GM21367 (cell line): ENCODE data around the gene DEAF1.
"Not testable (repeated sequence)": the region's sequence is repeated elsewhere in the genome, so short reads cannot be mapped to it uniquely, and the experiment has no call there.

ENCODE experiments used
- ATAC-seq: cut with Tn5 transposase; IDR thresholded peaks from one replicate; pipeline ENCODE4 v1.9.1; 2021; ENCODE audit not compliant: unreplicated experiment

The DEAF1 gene, protein sequence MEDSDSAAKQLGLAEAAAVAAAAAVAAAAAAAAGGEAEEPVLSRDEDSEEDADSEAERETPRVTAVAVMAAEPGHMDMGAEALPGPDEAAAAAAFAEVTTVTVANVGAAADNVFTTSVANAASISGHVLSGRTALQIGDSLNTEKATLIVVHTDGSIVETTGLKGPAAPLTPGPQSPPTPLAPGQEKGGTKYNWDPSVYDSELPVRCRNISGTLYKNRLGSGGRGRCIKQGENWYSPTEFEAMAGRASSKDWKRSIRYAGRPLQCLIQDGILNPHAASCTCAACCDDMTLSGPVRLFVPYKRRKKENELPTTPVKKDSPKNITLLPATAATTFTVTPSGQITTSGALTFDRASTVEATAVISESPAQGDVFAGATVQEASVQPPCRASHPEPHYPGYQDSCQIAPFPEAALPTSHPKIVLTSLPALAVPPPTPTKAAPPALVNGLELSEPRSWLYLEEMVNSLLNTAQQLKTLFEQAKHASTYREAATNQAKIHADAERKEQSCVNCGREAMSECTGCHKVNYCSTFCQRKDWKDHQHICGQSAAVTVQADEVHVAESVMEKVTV

DNA sequence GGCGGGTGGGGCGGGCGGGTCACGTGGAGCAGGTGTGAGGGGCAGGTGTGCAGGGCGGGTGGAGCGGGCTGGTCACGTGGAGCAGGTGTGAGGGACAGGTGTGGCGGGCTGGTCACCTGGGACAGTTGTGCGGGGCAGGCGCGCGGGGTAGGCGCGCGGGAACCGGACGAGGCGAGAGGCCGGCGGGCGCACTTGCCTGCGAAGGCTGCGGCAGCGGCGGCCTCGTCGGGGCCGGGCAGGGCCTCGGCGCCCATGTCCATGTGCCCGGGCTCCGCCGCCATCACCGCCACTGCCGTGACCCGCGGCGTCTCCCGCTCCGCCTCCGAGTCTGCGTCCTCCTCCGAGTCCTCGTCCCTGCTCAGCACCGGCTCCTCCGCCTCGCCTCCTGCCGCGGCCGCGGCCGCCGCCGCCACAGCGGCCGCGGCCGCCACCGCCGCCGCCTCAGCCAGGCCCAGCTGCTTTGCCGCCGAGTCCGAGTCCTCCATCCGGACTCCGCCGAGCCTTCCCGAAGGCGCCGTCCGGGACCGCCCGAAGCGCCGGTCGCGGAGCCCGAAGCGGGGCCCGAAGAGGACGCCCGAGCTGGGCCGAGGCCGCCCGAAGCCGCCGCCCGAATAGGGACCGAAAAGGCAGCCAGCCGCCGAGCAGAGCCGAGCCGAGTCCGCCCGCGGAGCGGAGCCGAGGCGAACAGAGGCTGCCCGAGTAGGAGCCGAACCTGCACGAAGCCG lies at the start of gene DEAF1:
DEAF1 (minus strand) TSS at position 660 of the 725 bp plus-strand sequence; CDS start at position 485, 175 bp downstream.
- ATAC-seq, result peak; percentile 66

- no peak for ATAC-seq
Measured at GRCh38 chr11:742571-743201, 47.7 kb upstream of the DEAF1 start.

DNA sequence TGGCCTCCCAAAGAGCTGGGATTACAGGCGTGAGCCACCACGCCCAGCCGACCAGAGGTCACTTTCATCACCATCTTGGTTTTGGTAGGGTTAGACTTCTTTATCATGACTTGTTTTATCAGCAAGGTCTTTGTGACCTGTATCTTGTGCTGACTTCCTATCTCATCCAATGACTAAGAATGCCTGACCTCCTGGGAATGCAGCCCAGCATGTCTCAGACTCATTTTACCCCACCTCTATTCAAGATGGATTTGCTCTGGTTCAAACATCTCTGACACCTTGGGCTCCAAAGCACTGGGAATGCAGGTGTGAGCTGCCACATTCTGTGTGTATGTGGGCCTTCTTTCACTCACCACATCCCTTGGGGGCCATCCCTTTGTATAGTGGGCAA lies 47.1 kb upstream of the DEAF1 start:
- ATAC-seq, result no peak

- not testable (repeated sequence) for ATAC-seq
Measured at GRCh38 chr11:737899-738298, 42.9 kb upstream of the DEAF1 start.

DNA sequence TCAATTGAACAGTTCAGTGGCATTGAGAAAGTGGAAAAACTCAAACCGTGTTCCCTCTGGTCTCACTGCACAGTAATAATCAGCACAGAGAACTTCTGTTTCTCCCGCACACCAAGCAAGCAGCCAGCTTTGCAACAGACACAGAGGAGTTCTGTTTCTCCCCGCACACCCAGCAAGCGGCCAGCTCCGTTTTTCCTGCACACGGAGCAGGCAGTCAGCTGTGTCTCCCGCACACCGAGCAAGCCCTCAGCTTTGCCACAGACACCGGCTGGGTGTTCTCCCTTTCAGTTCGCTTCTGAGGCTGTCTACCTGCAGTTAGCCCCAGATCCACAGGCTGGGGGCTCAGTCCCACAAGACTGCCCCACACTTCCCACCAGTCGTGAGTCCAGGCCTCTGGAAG lies 42.3 kb upstream of the DEAF1 start:
- no peak for ATAC-seq

- ATAC-seq, result not testable (repeated sequence)
Measured at GRCh38 chr11:734541-734940, 39.5 kb upstream of the DEAF1 start.

DNA sequence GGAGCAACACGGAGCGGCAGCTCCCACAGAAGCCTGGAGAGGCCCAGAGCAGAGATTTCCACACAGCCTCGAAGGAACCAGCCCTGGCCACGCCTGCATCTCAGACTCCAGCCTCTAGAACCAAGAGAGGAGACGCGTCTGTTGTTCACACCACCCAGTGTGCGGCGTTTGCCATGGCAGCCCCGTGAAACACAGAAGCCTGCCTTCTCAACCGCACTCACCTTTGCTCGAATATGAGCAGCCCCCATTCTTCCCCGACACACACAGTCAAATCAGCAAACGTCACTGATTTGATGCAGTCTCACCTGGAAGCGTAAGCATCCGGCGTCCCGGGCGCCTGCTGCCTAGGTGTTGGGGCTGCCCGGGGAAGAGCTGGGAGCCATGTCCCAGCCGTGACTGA lies 38.0 kb upstream of the DEAF1 start:
- ATAC-seq, result no peak

DNA sequence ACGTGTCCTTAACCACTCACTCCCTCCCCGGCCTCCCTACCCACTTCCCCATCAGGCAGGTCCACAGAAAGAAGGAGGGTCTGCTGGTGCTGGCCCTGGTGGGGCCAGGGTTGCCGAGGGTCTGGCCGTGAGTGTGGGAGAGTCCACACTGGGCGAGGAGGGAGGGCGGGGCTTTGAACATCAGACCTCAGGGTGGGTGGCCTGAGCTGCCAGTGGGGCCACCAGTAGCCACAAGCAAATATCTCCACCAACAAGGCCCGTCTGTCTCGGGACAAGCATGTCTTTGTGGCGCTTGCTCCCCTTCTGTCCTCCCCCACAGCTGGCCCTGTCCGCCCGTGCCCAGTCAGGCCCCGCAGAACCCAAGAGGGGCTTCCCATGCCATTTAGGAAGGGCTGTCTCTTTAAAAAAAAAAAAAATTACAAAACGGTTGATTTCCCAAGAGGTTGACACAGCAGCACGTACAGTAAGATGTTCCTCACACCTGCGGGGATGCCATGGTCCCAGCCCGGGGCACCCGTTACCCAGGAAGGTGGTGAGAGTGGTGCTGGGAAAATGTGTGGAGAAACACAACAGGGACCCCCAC lies 34.6 kb upstream of the DEAF1 start:
- no peak for ATAC-seq

GRCh38 chr11:728901-729491 lies 34.0 kb upstream of the DEAF1 start:
- ATAC-seq, result no peak

DNA sequence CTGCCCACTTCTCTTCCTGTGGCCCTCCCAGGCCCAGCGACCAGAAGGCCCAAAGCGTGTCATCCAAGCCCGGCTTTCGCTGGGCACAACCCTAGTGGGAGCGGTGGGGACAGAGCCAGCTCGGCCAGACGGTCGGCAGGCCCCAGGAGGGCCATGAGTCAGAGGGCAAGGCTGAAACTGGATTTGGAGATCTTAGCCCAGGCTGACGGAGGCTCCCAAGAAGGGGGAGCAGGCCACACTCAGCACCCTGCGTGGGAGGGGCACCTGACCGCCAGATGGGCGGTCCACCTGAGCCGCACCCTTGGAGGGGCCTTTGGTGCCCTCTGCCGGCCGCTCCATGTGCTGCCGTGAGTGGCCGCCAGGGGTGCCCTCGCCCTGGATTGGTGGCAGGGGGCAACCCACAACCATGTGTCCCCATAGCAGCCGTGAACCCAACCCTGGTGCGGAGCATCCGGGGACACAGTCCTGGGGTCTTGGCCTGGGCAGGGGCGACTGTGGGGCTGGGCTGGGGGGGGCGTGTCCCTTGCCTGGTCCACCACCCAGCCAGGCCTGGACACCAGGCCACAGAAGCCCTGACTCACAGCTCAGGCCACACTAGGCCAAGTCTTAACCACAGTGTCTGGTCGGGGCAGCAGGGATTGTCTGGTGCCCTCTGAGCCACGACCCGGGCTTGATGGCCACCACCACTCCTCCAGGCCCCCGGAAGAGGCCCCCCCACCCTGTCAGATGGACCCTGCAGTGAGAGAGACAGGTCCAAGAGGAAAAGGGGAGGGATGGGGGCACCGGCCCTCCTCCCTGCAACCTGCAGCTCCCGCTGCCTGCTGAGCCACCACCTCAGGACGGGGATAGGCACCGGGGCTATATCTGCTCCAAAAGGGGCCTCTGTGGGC lies 33.1 kb upstream of the DEAF1 start:
- no peak for ATAC-seq

DNA sequence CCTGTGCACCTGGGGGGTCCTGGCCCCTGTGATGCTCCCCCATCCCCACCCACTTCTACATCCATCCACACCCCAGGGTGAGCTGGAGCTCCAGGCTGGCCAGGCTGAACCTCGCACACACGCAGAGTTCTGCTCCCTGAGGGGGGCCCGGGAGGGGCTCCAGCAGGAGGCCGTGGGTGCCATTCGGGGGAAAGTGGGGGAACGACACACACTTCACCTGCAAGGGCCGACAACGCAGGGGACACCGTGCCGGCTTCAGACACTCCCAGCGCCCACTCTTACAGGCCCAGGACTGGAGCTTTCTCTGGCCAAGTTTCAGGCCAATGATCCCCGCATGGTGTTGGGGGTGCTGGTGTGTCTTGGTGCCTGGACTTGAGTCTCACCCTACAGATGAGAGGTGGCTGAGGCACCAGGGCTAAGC lies 32.3 kb upstream of the DEAF1 start:
- ATAC-seq, result no peak

GRCh38 chr11:726278-727220 lies 31.5 kb upstream of the DEAF1 start:
- no peak for ATAC-seq

GRCh38 chr11:725624-726202 lies 30.7 kb upstream of the DEAF1 start:
- ATAC-seq, result no peak

DNA sequence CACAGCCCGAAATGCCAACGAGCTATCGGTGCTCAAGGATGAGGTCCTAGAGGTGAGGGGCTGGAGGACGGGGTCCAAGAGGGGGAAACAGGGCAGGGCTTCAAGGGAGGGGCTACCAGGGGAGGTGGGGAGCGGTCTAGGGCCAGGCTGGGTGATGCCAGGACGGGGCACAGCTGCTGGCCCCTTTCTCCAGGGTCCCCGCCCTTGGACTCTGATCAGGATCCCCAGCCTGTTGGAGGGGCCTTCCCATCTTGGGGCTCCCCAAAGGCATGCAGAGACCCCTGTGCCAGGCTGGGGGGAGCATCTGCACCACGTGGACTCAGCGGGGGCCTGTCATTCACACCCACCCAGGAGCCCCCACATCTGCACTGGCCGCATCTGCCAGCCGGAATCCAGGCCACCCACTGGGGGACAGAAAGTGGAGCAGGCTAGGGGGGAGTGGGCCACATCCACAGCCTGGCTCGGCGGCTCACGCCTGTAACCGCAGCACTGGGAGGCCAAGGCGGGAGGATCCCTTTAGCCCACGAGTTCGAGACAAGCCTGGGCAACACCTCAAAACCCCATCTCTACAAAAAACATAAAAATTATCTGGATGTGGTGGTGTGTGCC lies 29.9 kb upstream of the DEAF1 start:
- ATAC-seq, result no peak

DNA sequence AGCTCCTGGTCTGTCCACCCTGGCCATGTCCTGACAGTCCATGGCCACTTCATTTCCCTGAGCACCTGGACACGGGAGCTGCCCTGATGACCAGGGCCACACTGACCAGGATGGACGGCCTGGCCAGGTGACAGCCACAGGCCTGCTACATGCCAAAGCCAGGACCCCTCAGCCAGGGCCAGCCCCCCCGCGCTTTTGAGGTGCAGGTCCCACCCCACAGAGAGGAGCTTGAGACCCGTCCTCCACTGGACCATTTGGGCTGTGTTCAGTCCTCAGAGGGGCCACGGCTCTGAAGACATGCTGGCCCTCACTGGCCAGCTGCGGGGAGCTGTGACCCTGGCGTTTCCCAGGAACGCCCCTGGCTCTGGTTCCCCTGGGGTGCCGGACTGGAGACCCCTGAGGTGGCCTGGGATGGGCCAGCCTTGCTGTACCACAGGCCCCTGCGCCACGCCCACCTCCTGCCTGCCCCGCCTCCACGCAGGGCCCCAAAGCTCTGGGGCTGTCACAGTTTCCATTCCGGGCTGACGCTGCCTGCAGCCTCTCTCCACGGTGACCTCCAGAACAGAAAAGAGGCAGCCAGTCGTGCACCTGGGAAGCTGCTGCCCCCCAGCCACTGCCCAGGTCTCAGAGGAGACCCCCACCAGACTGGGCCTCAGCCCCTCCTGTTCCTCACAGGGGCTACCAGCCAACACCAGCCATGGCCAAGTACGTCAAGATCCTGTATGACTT lies 29.2 kb upstream of the DEAF1 start:
- ATAC-seq, result no peak

- ATAC-seq, result no peak
Measured at GRCh38 chr11:723120-723883, 28.3 kb upstream of the DEAF1 start.
